HepG2 (cell line): ENCODE data around the gene PDZD7. TPM values are rescaled to one million over a fixed set of nuclear protein-coding genes. Genes with fewer than 3 reads are reported as not detected.
A peak's percentile ranks its signal among the peaks of the same experiment; 100 is the strongest.

Source experiments
- CBX1 ChIP-seq: IDR thresholded peaks from one replicate; pipeline ENCODE4 v1.6.1; 2016; ENCODE audit warnings: antibody characterized with exemption, low read depth
- HNF4G ChIP-seq, 2 experiments: sonication (generic) in 1 of 2; formaldehyde crosslinking in 1 of 2; IDR thresholded peaks; 2 replicates each; pipeline versions ENCODE4 v1.4.0 to v1.6.1; 2011 to 2020; ENCODE audit warnings: borderline replicate concordance in 2 of 2, low read depth in 2 of 2, mild to moderate bottlenecking in 2 of 2, low read length in 1 of 2, missing genetic modification reagents in 1 of 2, moderate library complexity in 1 of 2
- IRX3 ChIP-seq: sonication (generic); formaldehyde crosslinking; IDR thresholded peaks from 2 replicates; pipeline ENCODE4 v1.8.1; 2023; ENCODE audit warnings: mild to moderate bottlenecking, low read depth, missing genetic modification reagents, borderline replicate concordance
- MEF2D ChIP-seq: sonication (generic); formaldehyde crosslinking; IDR thresholded peaks from 2 replicates; pipeline ENCODE4 v1.5.1; 2020; ENCODE audit warnings: mild to moderate bottlenecking, missing genetic modification reagents
- NFKB2 ChIP-seq: sonication (generic); formaldehyde crosslinking; IDR thresholded peaks from 2 replicates; pipeline ENCODE4 v1.4.0; 2020; ENCODE audit warnings: missing genetic modification reagents, borderline replicate concordance
- SP4 ChIP-seq: sonication (generic); formaldehyde crosslinking; IDR thresholded peaks from 2 replicates; pipeline ENCODE4 v1.8.1; 2023; ENCODE audit warnings: mild to moderate bottlenecking, missing genetic modification reagents
- ZIK1 ChIP-seq: sonication (generic); formaldehyde crosslinking; IDR thresholded peaks from 2 replicates; pipeline ENCODE4 v1.5.0; 2020; ENCODE audit warnings: mild to moderate bottlenecking, low read depth, missing genetic modification reagents, borderline replicate concordance
- ZNF674 ChIP-seq: sonication (generic); formaldehyde crosslinking; IDR thresholded peaks from 2 replicates; pipeline ENCODE4 v1.5.0; 2020; ENCODE audit warnings: low read depth, mild to moderate bottlenecking, missing genetic modification reagents
- polyA plus RNA-seq, 8 experiments: library from polyadenylated mRNA; depleted of rRNA in 3 of 8; stranded (reverse) in 7 of 8; unstranded in 1 of 8; fragments of >200 nt; fragmentation: Illumina TruSeq in 4 of 8; extraction: Trizol in 4 of 8; gene quantifications; 2 replicates each; pipeline versions ENCODE4 v1.2.1 to v1.2.3, GENCODE V29; 2011 to 2016; ENCODE audit warnings: low read depth in 4 of 8, missing spikeins in 1 of 8, mixed read lengths in 1 of 8; ENCODE audit not compliant: insufficient read depth in 1 of 8
- total RNA-seq, 5 experiments: library from RNA; depleted of rRNA; stranded (reverse); fragments of >200 nt; fragmentation: Illumina TruSeq; extraction: Trizol; gene quantifications; 2 replicates each; pipeline ENCODE4 v1.2.3, GENCODE V29; 2016; ENCODE audit warnings: low read depth in 1 of 5
- TF ChIP-seq, protein P1 (sequence below): sonication (generic); formaldehyde crosslinking; IDR thresholded peaks from 2 replicates; pipeline ENCODE4 v1.4.0; 2020; ENCODE audit warnings: missing genetic modification reagents

Gene PDZD7
- total and polyA plus RNA-seq, 2 of the 13 experiments (the other 11 are each of a cell fraction or from before 2014, with no cell fraction given): 0.58 to 0.73 TPM

GRCh38 chr10:100972115-100972903 lies 58.6 kb downstream of the PDZD7 start (continued):
- TF ChIP-seq, protein P1, sequence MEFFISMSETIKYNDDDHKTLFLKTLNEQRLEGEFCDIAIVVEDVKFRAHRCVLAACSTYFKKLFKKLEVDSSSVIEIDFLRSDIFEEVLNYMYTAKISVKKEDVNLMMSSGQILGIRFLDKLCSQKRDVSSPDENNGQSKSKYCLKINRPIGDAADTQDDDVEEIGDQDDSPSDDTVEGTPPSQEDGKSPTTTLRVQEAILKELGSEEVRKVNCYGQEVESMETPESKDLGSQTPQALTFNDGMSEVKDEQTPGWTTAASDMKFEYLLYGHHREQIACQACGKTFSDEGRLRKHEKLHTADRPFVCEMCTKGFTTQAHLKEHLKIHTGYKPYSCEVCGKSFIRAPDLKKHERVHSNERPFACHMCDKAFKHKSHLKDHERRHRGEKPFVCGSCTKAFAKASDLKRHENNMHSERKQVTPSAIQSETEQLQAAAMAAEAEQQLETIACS (CRISPR knock-in tag): no peak
- no peak for TF ChIP-seq IRX3
- peak; percentile 38 for TF ChIP-seq CBX1
- TF ChIP-seq ZNF674 (CRISPR knock-in tag): no peak
- TF ChIP-seq NFKB2 (CRISPR knock-in tag): peak; percentile 41; the same call in 1 of the 2 replicates
- TF ChIP-seq MEF2D (CRISPR knock-in tag): no peak
- 0 out of 2 replicates have a peak, but pooled peaks have one; percentile 8 for TF ChIP-seq ZIK1
- 0 out of 2 replicates have a peak, but pooled peaks have one; percentile 24 for TF ChIP-seq SP4 (CRISPR knock-in tag)
- TF ChIP-seq HNF4G (IDR thresholded peaks at IDR 0.05; ENCODE audit: borderline replicate concordance, low read depth, low read length): peak; percentile 69
- TF ChIP-seq HNF4G (CRISPR knock-in tag; IDR thresholded peaks at IDR 0.05; ENCODE audit: borderline replicate concordance, low read depth): no peak
- TF ChIP-seq, all 625 proteins: peak for 25
